B cell (primary cell): ENCODE data around the gene UBN2.

ENCODE experiments used
- EZH2 ChIP-seq: IDR thresholded peaks from 2 replicates; pipeline ENCODE4 v1.6.1; 2012; ENCODE audit warnings: borderline replicate concordance, low read depth, mild to moderate bottlenecking, moderate library complexity, low read length; ENCODE audit not compliant: insufficient read depth, poor library complexity, severe bottlenecking
- TF ChIP-seq, protein P1 (sequence below): fragments of 200-600 bp; IDR thresholded peaks from one replicate; pipeline ENCODE4 v1.8.0; 2022; ENCODE audit warnings: antibody characterized with exemption, mild to moderate bottlenecking

DNA sequence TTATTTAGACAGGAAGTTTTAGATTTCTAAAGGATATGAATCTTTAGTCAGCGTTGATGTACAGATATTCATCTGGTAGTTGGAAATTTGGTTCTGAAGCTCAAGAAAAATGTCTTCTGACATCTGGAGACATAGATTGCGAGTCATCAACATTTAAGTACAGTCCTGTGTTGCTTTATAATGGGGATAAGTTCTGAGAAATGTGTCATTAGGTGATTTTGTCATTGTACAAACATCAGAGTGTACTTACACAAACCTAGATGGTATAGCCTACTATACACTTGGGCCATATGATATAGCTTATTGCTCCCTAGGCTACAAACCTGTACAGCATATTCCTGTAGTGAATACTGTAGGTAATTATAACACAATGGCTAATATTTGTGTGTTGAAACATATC lies 49.6 kb upstream of the UBN2 start:
- TF ChIP-seq, protein P1, sequence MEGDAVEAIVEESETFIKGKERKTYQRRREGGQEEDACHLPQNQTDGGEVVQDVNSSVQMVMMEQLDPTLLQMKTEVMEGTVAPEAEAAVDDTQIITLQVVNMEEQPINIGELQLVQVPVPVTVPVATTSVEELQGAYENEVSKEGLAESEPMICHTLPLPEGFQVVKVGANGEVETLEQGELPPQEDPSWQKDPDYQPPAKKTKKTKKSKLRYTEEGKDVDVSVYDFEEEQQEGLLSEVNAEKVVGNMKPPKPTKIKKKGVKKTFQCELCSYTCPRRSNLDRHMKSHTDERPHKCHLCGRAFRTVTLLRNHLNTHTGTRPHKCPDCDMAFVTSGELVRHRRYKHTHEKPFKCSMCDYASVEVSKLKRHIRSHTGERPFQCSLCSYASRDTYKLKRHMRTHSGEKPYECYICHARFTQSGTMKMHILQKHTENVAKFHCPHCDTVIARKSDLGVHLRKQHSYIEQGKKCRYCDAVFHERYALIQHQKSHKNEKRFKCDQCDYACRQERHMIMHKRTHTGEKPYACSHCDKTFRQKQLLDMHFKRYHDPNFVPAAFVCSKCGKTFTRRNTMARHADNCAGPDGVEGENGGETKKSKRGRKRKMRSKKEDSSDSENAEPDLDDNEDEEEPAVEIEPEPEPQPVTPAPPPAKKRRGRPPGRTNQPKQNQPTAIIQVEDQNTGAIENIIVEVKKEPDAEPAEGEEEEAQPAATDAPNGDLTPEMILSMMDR, result no peak
- no peak for TF ChIP-seq EZH2
